ENCODE data around the gene AMPD2. TPM values are rescaled to one million over a fixed set of nuclear protein-coding genes. Genes with fewer than 3 reads are reported as not detected.

AMPD2 gene
- total RNA-seq, 1 donor = 59.4 TPM

DNA sequence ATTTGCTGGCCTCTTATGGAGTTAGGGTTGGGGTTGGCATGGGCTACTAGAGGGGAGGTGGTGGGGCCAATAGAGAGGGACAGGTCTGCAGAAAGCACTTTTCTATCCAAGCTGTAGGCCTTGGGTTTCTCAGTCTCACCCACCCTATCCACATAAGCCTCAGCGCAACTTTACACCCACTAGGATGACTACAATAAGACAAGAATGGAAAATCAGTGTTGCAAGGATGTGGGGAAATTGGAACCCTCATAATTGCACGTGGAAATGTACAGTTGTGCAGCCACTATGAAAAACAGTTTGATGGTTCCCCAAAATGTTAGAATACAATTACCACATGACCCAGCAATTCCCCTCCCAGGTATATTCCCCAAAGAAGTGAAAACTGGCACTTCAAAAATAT lies 22.2 kb downstream of the AMPD2 start:
- TF ChIP-seq, protein P1, sequence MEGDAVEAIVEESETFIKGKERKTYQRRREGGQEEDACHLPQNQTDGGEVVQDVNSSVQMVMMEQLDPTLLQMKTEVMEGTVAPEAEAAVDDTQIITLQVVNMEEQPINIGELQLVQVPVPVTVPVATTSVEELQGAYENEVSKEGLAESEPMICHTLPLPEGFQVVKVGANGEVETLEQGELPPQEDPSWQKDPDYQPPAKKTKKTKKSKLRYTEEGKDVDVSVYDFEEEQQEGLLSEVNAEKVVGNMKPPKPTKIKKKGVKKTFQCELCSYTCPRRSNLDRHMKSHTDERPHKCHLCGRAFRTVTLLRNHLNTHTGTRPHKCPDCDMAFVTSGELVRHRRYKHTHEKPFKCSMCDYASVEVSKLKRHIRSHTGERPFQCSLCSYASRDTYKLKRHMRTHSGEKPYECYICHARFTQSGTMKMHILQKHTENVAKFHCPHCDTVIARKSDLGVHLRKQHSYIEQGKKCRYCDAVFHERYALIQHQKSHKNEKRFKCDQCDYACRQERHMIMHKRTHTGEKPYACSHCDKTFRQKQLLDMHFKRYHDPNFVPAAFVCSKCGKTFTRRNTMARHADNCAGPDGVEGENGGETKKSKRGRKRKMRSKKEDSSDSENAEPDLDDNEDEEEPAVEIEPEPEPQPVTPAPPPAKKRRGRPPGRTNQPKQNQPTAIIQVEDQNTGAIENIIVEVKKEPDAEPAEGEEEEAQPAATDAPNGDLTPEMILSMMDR (IDR thresholded peaks at IDR 0.05; ENCODE audit: extremely low read depth, low read depth, low read length) = no peak
- Histone ChIP-seq H3K4me1 (ENCODE audit: insufficient read depth, low read length) (peaks cover 4% of the 10 kb centered on the region), H3K4me2 (ENCODE audit: insufficient read depth, low read length) (no peak overlapping the region), H3K27ac (ENCODE audit: low read depth, low read length) (no peak overlapping the region), H3K36me3 (ENCODE audit: insufficient read depth, low read length) (no peaks in the 10 kb centered on the region), H3K4me3 (ENCODE audit: insufficient read depth, low read length) (no peak overlapping the region), H3K79me2 (ENCODE audit: insufficient read depth, low read length) (no peaks in the 10 kb centered on the region), H3K9me3 (ENCODE audit: low read depth, low read length) (no peaks in the 10 kb centered on the region), H4K20me1 (ENCODE audit: insufficient read depth, low read length) (no peaks in the 10 kb centered on the region), H2AFZ (ENCODE audit: low read length) (no peak overlapping the region), H3K27me3 (ENCODE audit: insufficient read depth, low read length) (no peaks in the 10 kb centered on the region)
- DNase-seq (ENCODE audit: insufficient read length, low spot score, missing footprints) = no peak

DNA sequence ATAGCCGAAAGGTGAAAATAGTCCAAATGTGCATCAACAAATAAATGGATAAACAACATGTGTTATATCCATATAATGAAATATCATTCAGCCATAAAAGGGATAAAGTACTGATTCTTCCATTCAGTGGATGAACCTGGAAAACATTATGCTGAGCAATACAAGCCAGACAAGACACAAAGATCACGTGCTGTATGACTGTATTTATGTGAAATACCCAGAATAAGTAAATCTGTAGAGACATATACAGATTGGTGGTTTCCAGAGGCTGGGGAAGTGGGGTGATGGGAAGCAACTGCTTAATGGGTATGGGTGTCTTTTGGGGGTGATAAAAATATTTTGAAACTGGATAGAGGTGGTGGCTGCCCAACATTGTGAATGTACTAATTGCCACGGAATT lies 23.0 kb downstream of the AMPD2 start:
- Histone ChIP-seq H3K4me1 (ENCODE audit: insufficient read depth, low read length) (peaks cover 4% of the 10 kb centered on the region), H3K79me2 (ENCODE audit: insufficient read depth, low read length) (no peaks in the 10 kb centered on the region), H3K27ac (ENCODE audit: low read depth, low read length) (no peak overlapping the region), H3K36me3 (ENCODE audit: insufficient read depth, low read length) (no peaks in the 10 kb centered on the region), H2AFZ (ENCODE audit: low read length) (no peak overlapping the region), H3K9me3 (ENCODE audit: low read depth, low read length) (no peaks in the 10 kb centered on the region), H3K4me2 (ENCODE audit: insufficient read depth, low read length) (no peak overlapping the region), H4K20me1 (ENCODE audit: insufficient read depth, low read length) (no peaks in the 10 kb centered on the region), H3K4me3 (ENCODE audit: insufficient read depth, low read length) (no peak overlapping the region), H3K27me3 (ENCODE audit: insufficient read depth, low read length) (no peaks in the 10 kb centered on the region)
- TF ChIP-seq, protein P1 (IDR thresholded peaks at IDR 0.05; ENCODE audit: extremely low read depth, low read depth, low read length) = no peak
- DNase-seq (ENCODE audit: insufficient read length, low spot score, missing footprints) = no peak

DNA sequence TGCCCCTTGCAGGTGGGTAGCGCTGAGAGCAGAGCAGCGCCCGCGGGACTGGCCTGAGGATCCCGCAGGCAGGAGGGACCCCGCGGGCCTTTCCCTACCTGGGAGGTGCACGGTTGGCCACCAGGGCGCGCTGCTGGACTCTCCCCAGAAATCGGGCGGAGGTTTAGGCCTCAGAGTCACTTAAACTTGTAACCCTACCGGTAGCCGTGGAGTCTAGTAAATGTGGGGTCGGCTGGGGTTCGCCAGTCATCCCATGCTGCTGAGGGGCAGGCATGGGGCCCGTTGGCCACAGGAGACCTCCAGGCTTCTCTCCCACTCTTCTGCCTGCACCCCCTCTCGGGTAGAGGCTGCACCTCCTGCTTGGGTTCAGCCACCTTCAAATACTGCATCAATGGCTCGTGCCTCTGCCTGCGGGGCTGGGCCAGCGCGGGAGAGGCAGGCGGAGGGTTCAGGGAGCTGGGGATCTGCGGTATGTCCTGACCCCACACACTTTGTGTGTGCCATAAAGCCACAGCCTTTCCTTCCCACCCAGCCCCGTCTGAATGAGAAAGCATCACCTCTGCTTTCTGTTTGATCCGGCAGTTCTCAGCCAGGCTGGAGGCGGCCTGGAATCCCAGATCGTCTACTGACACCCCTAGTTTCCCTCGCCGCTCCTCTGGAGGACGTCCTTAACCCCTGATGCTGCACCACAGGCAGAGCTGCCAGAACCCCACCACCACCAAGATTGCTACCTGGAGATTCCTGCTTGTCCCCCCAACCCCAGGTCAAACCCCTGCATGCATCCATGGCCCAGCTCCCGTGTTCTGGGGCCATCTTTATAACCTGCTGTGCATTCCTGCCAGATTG lies 24.0 kb downstream of the AMPD2 start:
- H4K20me1 ChIP-seq (ENCODE audit: insufficient read depth, low read length) = no peaks in the 10 kb centered on the region
- no peaks in the 10 kb centered on the region for H3K79me2 ChIP-seq (ENCODE audit: insufficient read depth, low read length)
- H3K4me3 ChIP-seq (ENCODE audit: insufficient read depth, low read length) = peak overlapping the region; percentile 24
- TF ChIP-seq, protein P1 (IDR thresholded peaks at IDR 0.05; ENCODE audit: extremely low read depth, low read depth, low read length) = peak; percentile 82
- H3K9me3 ChIP-seq (ENCODE audit: low read depth, low read length) = no peaks in the 10 kb centered on the region
- H3K27ac ChIP-seq (ENCODE audit: low read depth, low read length) = no peak overlapping the region
- peak overlapping the region; percentile 65 for H3K4me2 ChIP-seq (ENCODE audit: insufficient read depth, low read length)
- no peaks in the 10 kb centered on the region for H3K27me3 ChIP-seq (ENCODE audit: insufficient read depth, low read length)
- peaks cover 4% of the 10 kb centered on the region for H3K4me1 ChIP-seq (ENCODE audit: insufficient read depth, low read length)
- no peaks in the 10 kb centered on the region for H3K36me3 ChIP-seq (ENCODE audit: insufficient read depth, low read length)
- peak overlapping the region; percentile 98 for H2AFZ ChIP-seq (ENCODE audit: low read length)
- DNase-seq (ENCODE audit: insufficient read length, low spot score, missing footprints) = peak; percentile 94

DNA sequence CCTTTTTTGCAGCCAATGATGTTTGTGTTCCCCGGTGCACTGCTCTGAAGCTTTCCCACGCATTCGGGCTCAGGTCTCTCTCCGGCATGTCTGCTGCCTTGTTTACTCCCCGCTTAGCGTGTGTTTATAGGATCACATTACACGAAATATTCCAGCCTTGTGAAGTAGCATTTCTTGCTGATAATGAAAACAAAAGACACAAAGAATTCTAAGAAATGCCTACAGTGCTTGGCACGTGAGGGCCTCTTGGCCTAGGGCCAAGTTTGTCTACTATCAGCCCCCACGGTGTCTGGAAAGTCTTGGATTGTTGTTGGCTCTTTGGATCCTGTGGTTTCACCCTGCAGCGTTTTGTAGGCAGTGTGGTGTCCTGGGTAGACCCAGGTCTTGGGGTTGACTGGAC lies 25.0 kb downstream of the AMPD2 start:
- no peaks in the 10 kb centered on the region for H3K36me3 ChIP-seq (ENCODE audit: insufficient read depth, low read length)
- no peak overlapping the region for H3K27ac ChIP-seq (ENCODE audit: low read depth, low read length)
- H4K20me1 ChIP-seq (ENCODE audit: insufficient read depth, low read length) = no peaks in the 10 kb centered on the region
- H2AFZ ChIP-seq (ENCODE audit: low read length) = no peak overlapping the region
- no peaks in the 10 kb centered on the region for H3K79me2 ChIP-seq (ENCODE audit: insufficient read depth, low read length)
- DNase-seq (ENCODE audit: insufficient read length, low spot score, missing footprints) = no peak
- H3K27me3 ChIP-seq (ENCODE audit: insufficient read depth, low read length) = no peaks in the 10 kb centered on the region
- no peak overlapping the region for H3K4me3 ChIP-seq (ENCODE audit: insufficient read depth, low read length)
- TF ChIP-seq, protein P1 (IDR thresholded peaks at IDR 0.05; ENCODE audit: extremely low read depth, low read depth, low read length) = no peak
- no peak overlapping the region for H3K4me2 ChIP-seq (ENCODE audit: insufficient read depth, low read length)
- no peaks in the 10 kb centered on the region for H3K9me3 ChIP-seq (ENCODE audit: low read depth, low read length)
- peaks cover 4% of the 10 kb centered on the region for H3K4me1 ChIP-seq (ENCODE audit: insufficient read depth, low read length)
